ENCODE measurements around the gene FCGBP. TPM values are rescaled to one million over a fixed set of nuclear protein-coding genes. Genes with fewer than 3 reads are reported as not detected.

FCGBP gene
- total RNA-seq, 1 experiment from 2014 or later: 0.80 TPM

DNA sequence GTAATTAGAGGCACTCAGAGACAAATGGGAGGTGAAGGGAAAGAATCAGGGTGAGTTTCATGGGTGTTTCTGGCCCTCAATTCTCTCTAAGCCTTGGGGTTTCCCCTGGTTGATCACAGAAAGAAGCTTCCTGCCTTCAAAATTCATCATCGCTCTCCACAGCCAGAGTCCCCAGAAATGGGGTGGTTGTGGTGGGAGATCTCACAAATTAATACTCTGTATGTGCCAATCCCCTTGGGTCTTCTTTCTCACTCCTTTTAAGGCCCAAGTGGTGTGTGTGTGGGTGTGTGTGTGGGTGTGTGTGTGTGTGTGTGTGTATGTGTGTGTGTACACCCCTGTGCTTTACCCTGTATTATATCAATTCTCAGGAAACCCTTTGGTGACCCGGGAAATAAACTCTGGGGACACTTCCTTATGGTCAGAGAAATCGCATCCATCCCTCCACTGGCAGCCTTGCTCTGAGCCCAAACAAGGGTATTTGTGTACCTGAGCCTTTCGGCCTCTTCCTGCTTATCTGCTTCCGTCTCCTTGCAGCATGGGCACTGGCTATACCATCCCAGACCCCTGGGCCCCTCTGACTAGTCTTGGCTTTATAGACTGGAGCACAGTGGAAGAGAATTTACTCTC is 2.8 kb upstream of the FCGBP start:
- Histone ChIP-seq H3K79me2 (ENCODE audit: low read length) (no peaks in the 10 kb centered on the region), H3K9me3 (ENCODE audit: low read length) (no peaks in the 10 kb centered on the region), H3F3A (ENCODE audit: low read length, unreplicated experiment) (no peaks in the 10 kb centered on the region), H3K9me2 (replicated peaks; ENCODE audit: low read length) (no peaks in the 10 kb centered on the region), H3K4me2 (ENCODE audit: low read length) (no peak overlapping the region), H3K4me3 (ENCODE audit: low read length) (no peak overlapping the region), H3K27me3 (ENCODE audit: low read length) (no peaks in the 10 kb centered on the region), H3K27ac (ENCODE audit: low read length) (no peak overlapping the region), H4K20me1 (ENCODE audit: low read length) (no peaks in the 10 kb centered on the region), H3K4me1 (ENCODE audit: insufficient read depth, low read length) (no peaks in the 10 kb centered on the region; the same call in 1 of the 2 replicates), H3K36me3 (ENCODE audit: low read depth, low read length) (no peaks in the 10 kb centered on the region), H2AFZ (ENCODE audit: low read length) (no peak overlapping the region), H3K9ac (ENCODE audit: low read length) (no peak overlapping the region)
- ATAC-seq: no peak
- no peak for TF ChIP-seq EZH2 (IDR thresholded peaks at IDR 0.05; ENCODE audit: low read length, unreplicated experiment)
- no peak for TF ChIP-seq EZH2phosphoT487 (IDR thresholded peaks at IDR 0.05; ENCODE audit: borderline replicate concordance, low read length)
- ChIA-PET CTCF (no interaction called here), POLR2A (ENCODE audit: unreplicated experiment) (no interaction called here)
- no TSS peak for BruUV-seq (replicated peaks)
- intact Hi-C loops (cut with micrococcal nuclease): no loop called here
- no peak for DNase-seq

DNA sequence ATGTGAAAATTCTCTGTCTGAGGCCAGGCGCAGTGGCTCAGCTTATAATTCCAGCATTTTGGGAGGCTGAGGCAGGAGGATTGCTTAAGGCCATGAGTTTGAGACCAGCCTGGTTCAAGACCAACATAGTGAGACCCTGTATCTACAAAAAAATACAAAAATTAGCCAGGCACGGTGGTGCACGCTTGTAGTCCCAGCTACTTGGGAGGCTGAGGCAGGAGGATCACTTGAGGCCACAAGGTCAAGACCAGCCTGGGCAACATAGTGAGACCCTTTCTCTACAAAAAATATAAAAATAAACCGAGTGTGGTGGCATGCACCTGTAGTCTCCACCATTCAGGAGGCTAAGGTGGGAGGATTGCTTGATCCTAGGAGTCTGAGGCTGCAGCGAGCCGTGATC is 2.2 kb upstream of the FCGBP start:
- no TSS peak for BruUV-seq (replicated peaks)
- DNase-seq: no peak
- Histone ChIP-seq H3K4me3 (ENCODE audit: low read length) (no peak overlapping the region), H3K27me3 (ENCODE audit: low read length) (no peaks in the 10 kb centered on the region), H3K9me2 (replicated peaks; ENCODE audit: low read length) (no peaks in the 10 kb centered on the region), H3K79me2 (ENCODE audit: low read length) (no peaks in the 10 kb centered on the region), H4K20me1 (ENCODE audit: low read length) (no peaks in the 10 kb centered on the region), H3F3A (ENCODE audit: low read length, unreplicated experiment) (no peaks in the 10 kb centered on the region), H3K27ac (ENCODE audit: low read length) (no peak overlapping the region), H3K4me2 (ENCODE audit: low read length) (no peak overlapping the region), H2AFZ (ENCODE audit: low read length) (no peak overlapping the region), H3K36me3 (ENCODE audit: low read depth, low read length) (no peaks in the 10 kb centered on the region), H3K4me1 (ENCODE audit: insufficient read depth, low read length) (no peaks in the 10 kb centered on the region), H3K9ac (ENCODE audit: low read length) (no peak overlapping the region), H3K9me3 (ENCODE audit: low read length) (no peaks in the 10 kb centered on the region)
- POLR2A ChIA-PET (ENCODE audit: unreplicated experiment): no interaction called here
- TF ChIP-seq, protein P1, sequence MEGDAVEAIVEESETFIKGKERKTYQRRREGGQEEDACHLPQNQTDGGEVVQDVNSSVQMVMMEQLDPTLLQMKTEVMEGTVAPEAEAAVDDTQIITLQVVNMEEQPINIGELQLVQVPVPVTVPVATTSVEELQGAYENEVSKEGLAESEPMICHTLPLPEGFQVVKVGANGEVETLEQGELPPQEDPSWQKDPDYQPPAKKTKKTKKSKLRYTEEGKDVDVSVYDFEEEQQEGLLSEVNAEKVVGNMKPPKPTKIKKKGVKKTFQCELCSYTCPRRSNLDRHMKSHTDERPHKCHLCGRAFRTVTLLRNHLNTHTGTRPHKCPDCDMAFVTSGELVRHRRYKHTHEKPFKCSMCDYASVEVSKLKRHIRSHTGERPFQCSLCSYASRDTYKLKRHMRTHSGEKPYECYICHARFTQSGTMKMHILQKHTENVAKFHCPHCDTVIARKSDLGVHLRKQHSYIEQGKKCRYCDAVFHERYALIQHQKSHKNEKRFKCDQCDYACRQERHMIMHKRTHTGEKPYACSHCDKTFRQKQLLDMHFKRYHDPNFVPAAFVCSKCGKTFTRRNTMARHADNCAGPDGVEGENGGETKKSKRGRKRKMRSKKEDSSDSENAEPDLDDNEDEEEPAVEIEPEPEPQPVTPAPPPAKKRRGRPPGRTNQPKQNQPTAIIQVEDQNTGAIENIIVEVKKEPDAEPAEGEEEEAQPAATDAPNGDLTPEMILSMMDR (conservative IDR thresholded peaks at IDR 0.05; ENCODE audit: low read depth, low read length): no peak
- intact Hi-C loops (cut with micrococcal nuclease): no loop called here
- CTCF ChIA-PET: no interaction called here
- no peak for ATAC-seq

DNA sequence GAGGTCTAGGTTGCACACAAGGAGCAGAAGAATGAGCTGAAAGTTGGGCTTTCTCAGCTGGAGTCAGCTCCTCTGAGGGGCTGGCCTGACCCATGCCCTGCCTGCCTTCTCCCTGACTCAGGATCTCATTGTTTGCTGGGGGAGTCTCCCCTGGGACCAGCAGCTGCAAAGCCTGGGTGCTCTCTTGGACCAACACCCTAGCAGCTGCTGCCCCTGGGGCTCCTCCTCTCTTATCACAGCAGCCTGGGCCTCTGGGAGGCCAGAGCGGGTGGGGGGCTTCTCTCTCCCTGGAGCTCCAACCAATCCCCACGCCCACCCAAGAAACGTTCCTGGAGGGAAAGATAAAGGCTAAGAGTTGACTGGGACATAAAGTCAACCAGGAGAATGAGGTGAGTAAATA is 1.6 kb upstream of the FCGBP start:
- CTCF ChIA-PET: no interaction called here

More for the DNA sequence above, 1.6 kb upstream of the FCGBP start:
- DNase-seq (no peak), ATAC-seq (no peak)
- intact Hi-C loops (cut with micrococcal nuclease): no loop called here
- Histone ChIP-seq H3K27ac (ENCODE audit: low read length) (no peak overlapping the region), H4K20me1 (ENCODE audit: low read length) (no peaks in the 10 kb centered on the region), H3K4me1 (ENCODE audit: insufficient read depth, low read length) (no peaks in the 10 kb centered on the region), H3K4me2 (ENCODE audit: low read length) (no peak overlapping the region), H3K36me3 (ENCODE audit: low read depth, low read length) (no peaks in the 10 kb centered on the region), H3K4me3 (ENCODE audit: low read length) (no peak overlapping the region), H3K79me2 (ENCODE audit: low read length) (no peaks in the 10 kb centered on the region), H3F3A (ENCODE audit: low read length, unreplicated experiment) (no peaks in the 10 kb centered on the region), H3K9me2 (replicated peaks; ENCODE audit: low read length) (no peaks in the 10 kb centered on the region), H3K9ac (ENCODE audit: low read length) (no peak overlapping the region), H2AFZ (ENCODE audit: low read length) (no peak overlapping the region), H3K9me3 (ENCODE audit: low read length) (no peaks in the 10 kb centered on the region), H3K27me3 (ENCODE audit: low read length) (no peaks in the 10 kb centered on the region)
- no peak for TF ChIP-seq EZH2 (IDR thresholded peaks at IDR 0.05; ENCODE audit: low read length, unreplicated experiment)
- TF ChIP-seq, protein P1 (conservative IDR thresholded peaks at IDR 0.05; ENCODE audit: low read depth, low read length): no peak
- no peak for TF ChIP-seq EZH2phosphoT487 (IDR thresholded peaks at IDR 0.05; ENCODE audit: borderline replicate concordance, low read length)
- BruUV-seq (replicated peaks): no TSS peak
- POLR2A ChIA-PET (ENCODE audit: unreplicated experiment): no interaction called here
